SK-N-SH (cell line): ENCODE data around the gene CA10. TPM values are rescaled to one million over a fixed set of nuclear protein-coding genes. Genes with fewer than 3 reads are reported as not detected.

Experiments
- CTCF ChIA-PET: fragments of 300-600, 350-600 bp; formaldehyde crosslinking; extraction: SDS; loops from one replicate; lab custom pipeline; 2021; lab: Yijun Ruan, JAX
- POLR2A ChIA-PET: fragments of 350-600 bp; sonication (Branson Sonifier 250); formaldehyde crosslinking; extraction: SDS; loops from one replicate; lab custom pipeline; 2020; ENCODE audit warnings: antibody characterized with exemption, inconsistent platforms; lab: Yijun Ruan, JAX
- DNase-seq: peaks from one replicate; pipeline ENCODE4 v3.0.0; 2012
- H2AFZ ChIP-seq: fragments of 200-600 bp; sonication (generic); 2 replicates; pipeline ENCODE4 v1.8.1; 2016; ENCODE audit warnings: antibody characterized with exemption, mild to moderate bottlenecking, low read depth
- H3F3A ChIP-seq: fragments of 200-600 bp; sonication (generic); replicated peaks from 2 replicates; pipeline ENCODE3; 2016; ENCODE audit warnings: antibody characterized with exemption, mild to moderate bottlenecking; ENCODE audit not compliant: insufficient read depth
- H3K27ac ChIP-seq, 2 experiments: fragments of 200-500 bp in 1 of 2; fragments of 200-600 bp in 1 of 2; sonication (Bioruptor generic) in 1 of 2; sonication (generic), shearing (Covaris generic) in 1 of 2; 2 replicates each; pipeline versions ENCODE4 v1.5.1 to v1.6.1; 2014 to 2016; ENCODE audit warnings: low read depth in 2 of 2, inconsistent platforms in 1 of 2, low read length in 1 of 2, mild to moderate bottlenecking in 1 of 2, mixed read lengths in 1 of 2
- H3K27me3 ChIP-seq: fragments of 200-600 bp; sonication (generic), shearing (Covaris generic); 2 replicates; pipeline ENCODE4 v1.6.1; 2016; ENCODE audit warnings: mixed run types; ENCODE audit not compliant: insufficient read depth
- H3K36me3 ChIP-seq, 2 experiments: fragments of 200-500 bp in 1 of 2; fragments of 200-600 bp in 1 of 2; sonication (Bioruptor generic) in 1 of 2; sonication (generic) in 1 of 2; replicated peaks in 1 of 2; 2 replicates each; pipeline versions ENCODE3 to v1.5.1; 2014 to 2016; ENCODE audit warnings: low read length in 1 of 2, mild to moderate bottlenecking in 1 of 2; ENCODE audit not compliant: insufficient read depth in 2 of 2, control insufficient read depth in 1 of 2
- H3K4me1 ChIP-seq, 2 experiments: fragments of 200-500 bp in 1 of 2; fragments of 200-600 bp in 1 of 2; sonication (Bioruptor generic) in 1 of 2; sonication (generic), shearing (Covaris generic) in 1 of 2; 2 replicates each; pipeline versions ENCODE4 v1.5.1 to v1.6.1; 2014 to 2016; ENCODE audit warnings: low read depth in 1 of 2, low read length in 1 of 2, mixed run types in 1 of 2; ENCODE audit not compliant: insufficient read depth in 2 of 2, control insufficient read depth in 1 of 2
- H3K4me2 ChIP-seq: fragments of 200-600 bp; sonication (generic), shearing (Covaris generic); 2 replicates; pipeline ENCODE4 v1.6.1; 2017; ENCODE audit warnings: mixed run types
- H3K4me3 ChIP-seq, 2 experiments: fragments of 200-500 bp in 1 of 2; fragments of 200-600 bp in 1 of 2; sonication (Bioruptor generic) in 1 of 2; sonication (generic), shearing (Covaris generic) in 1 of 2; 2 replicates each; pipeline versions ENCODE4 v1.5.1 to v1.8.1; 2014 to 2016; ENCODE audit warnings: low read depth in 2 of 2, inconsistent platforms in 1 of 2, low read length in 1 of 2, mild to moderate bottlenecking in 1 of 2, mixed read lengths in 1 of 2, moderate library complexity in 1 of 2
- H3K79me2 ChIP-seq: fragments of 200-600 bp; sonication (generic); 2 replicates; pipeline ENCODE4 v1.8.1; 2017; ENCODE audit warnings: mild to moderate bottlenecking; ENCODE audit not compliant: insufficient read depth
- H3K9ac ChIP-seq: fragments of 200-600 bp; sonication (generic); 2 replicates; pipeline ENCODE4 v1.6.1; 2017; ENCODE audit warnings: mixed run types
- H3K9me2 ChIP-seq: fragments of 200-600 bp; sonication (generic); 2 replicates; pipeline ENCODE4 v1.6.1; 2017; ENCODE audit warnings: mixed run types
- H3K9me3 ChIP-seq: fragments of 200-600 bp; sonication (generic); 2 replicates; pipeline ENCODE4 v1.6.1; 2017; ENCODE audit warnings: mixed run types, mild to moderate bottlenecking, moderate library complexity
- H4K20me1 ChIP-seq: fragments of 200-600 bp; sonication (generic); 2 replicates; pipeline ENCODE4 v1.6.1; 2017; ENCODE audit warnings: mild to moderate bottlenecking, mixed run types; ENCODE audit not compliant: insufficient read depth
- CTCF ChIP-seq: fragments of 200-600 bp; sonication (generic); IDR thresholded peaks from 2 replicates; pipeline ENCODE4 v1.6.1; 2017; ENCODE audit warnings: antibody characterized with exemption, mild to moderate bottlenecking, moderate library complexity
- EZH2phosphoT487 ChIP-seq: fragments of 200-600 bp; sonication (generic); IDR thresholded peaks from 2 replicates; pipeline ENCODE4 v1.6.1; 2017; ENCODE audit warnings: low read depth, mixed run types, mild to moderate bottlenecking, antibody characterized with exemption, moderate library complexity, borderline replicate concordance
- FOSL2 ChIP-seq: IDR thresholded peaks from 2 replicates; pipeline ENCODE4 v1.4.0; 2012; ENCODE audit warnings: low read depth, mild to moderate bottlenecking, moderate library complexity, borderline replicate concordance
- FOXJ3 ChIP-seq: sonication (generic); formaldehyde crosslinking; IDR thresholded peaks from 2 replicates; pipeline ENCODE4 v1.5.1; 2020; ENCODE audit warnings: mild to moderate bottlenecking, missing genetic modification reagents
- FOXM1 ChIP-seq: IDR thresholded peaks from 2 replicates; pipeline ENCODE4 v1.4.0; 2012; ENCODE audit warnings: low read depth, mild to moderate bottlenecking
- GATA2 ChIP-seq: sonication (generic); formaldehyde crosslinking; IDR thresholded peaks from 2 replicates; pipeline ENCODE4 v1.5.0; 2020; ENCODE audit warnings: mild to moderate bottlenecking, missing genetic modification reagents
- IRF3 ChIP-seq: fragments of 150-350 bp; IDR thresholded peaks from 2 replicates; pipeline ENCODE4 v1.6.1; 2016; ENCODE audit warnings: mild to moderate bottlenecking, low read depth, low read length
- JUND ChIP-seq: IDR thresholded peaks from 2 replicates; pipeline ENCODE4 v1.4.0; 2012
- MAX ChIP-seq: IDR thresholded peaks from 2 replicates; pipeline ENCODE4 v1.4.0; 2012; ENCODE audit warnings: low read depth
- NFIC ChIP-seq: IDR thresholded peaks from 2 replicates; pipeline ENCODE4 v1.4.0; 2012; ENCODE audit warnings: borderline replicate concordance
- NRF1 ChIP-seq: IDR thresholded peaks from 2 replicates; pipeline ENCODE4 v1.6.1; 2012; ENCODE audit warnings: low read depth, mild to moderate bottlenecking, low read length
- POLR2AphosphoS5 ChIP-seq: IDR thresholded peaks from 2 replicates; pipeline ENCODE4 v1.6.1; 2012; ENCODE audit warnings: low read depth, low read length
- REST ChIP-seq: IDR thresholded peaks from 2 replicates; pipeline ENCODE4 v1.6.1; 2012; ENCODE audit warnings: mild to moderate bottlenecking, low read depth, low read length, moderate library complexity
- RXRA ChIP-seq: IDR thresholded peaks from 2 replicates; pipeline ENCODE4 v1.4.0; 2012; ENCODE audit warnings: low read depth, mild to moderate bottlenecking, borderline replicate concordance
- SIN3A ChIP-seq: IDR thresholded peaks from 2 replicates; pipeline ENCODE4 v1.6.1; 2012; ENCODE audit warnings: low read depth, mild to moderate bottlenecking, low read length, moderate library complexity, borderline replicate concordance
- TEAD4 ChIP-seq: IDR thresholded peaks from 2 replicates; pipeline ENCODE4 v1.4.0; 2012; ENCODE audit warnings: mild to moderate bottlenecking, borderline replicate concordance; ENCODE audit not compliant: insufficient read depth
- USF1 ChIP-seq: IDR thresholded peaks from 2 replicates; pipeline ENCODE4 v1.4.0; 2012; ENCODE audit warnings: low read depth, borderline replicate concordance
- USF2 ChIP-seq: fragments of 150-350 bp; IDR thresholded peaks from 2 replicates; pipeline ENCODE4 v1.6.1; 2017; ENCODE audit warnings: antibody characterized with exemption, low read length, low read depth, borderline replicate concordance
- YY1 ChIP-seq: IDR thresholded peaks from 2 replicates; pipeline ENCODE4 v1.4.0; 2012; ENCODE audit warnings: low read depth, mild to moderate bottlenecking
- ZBTB33 ChIP-seq: IDR thresholded peaks from 2 replicates; pipeline ENCODE4 v1.4.0; 2012; ENCODE audit warnings: low read depth, borderline replicate concordance
- WGBS: methylation state at CpG from one replicate; pipeline ENCODE4 v1.1.6; 2017; ENCODE audit warnings: low lambda C conversion rate; 5-methylcytosine and 5-hydroxymethylcytosine counted together
- polyA plus RNA-seq, 3 experiments: library from polyadenylated mRNA; depleted of rRNA; stranded (reverse); fragments of >200 nt; gene quantifications; 2 replicates each; pipeline ENCODE4 v1.2.3, GENCODE V29; 2012

Gene CA10
- polyA plus RNA-seq, 1 of the 3 experiments (the other 2 are of a cell fraction): not detected

GRCh38 chr17:51611585-51611984, 546.9 kb downstream of the CA10 start:
- Histone ChIP-seq H3F3A (no peaks in the 10 kb centered on the region), H4K20me1 (no peaks in the 10 kb centered on the region), H3K9me2 (no peaks in the 10 kb centered on the region), H3K79me2 (no peaks in the 10 kb centered on the region), H3K4me1 (peaks cover 0 to 16% of the 10 kb centered on the region in 2 experiments; a peak in 2 of 4 replicates), H3K36me3 (no peaks in the 10 kb centered on the region)
- CTCF ChIA-PET: no interaction called here
- TF ChIP-seq FOXJ3 (CRISPR knock-in tag) (no peak), MAX (no peak), ZBTB33 (no peak), JUND (no peak), TEAD4 (no peak), YY1 (no peak), GATA2 (CRISPR knock-in tag) (no peak), FOXM1 (no peak), CTCF (no peak), NFIC (no peak), REST (no peak), USF1 (no peak), POLR2AphosphoS5 (no peak), SIN3A (no peak), IRF3 (no peak), NRF1 (no peak), USF2 (no peak), EZH2phosphoT487 (no peak), FOSL2 (no peak), RXRA (no peak)
- TF ChIP-seq, all 33 proteins: peak for 0
- H3K9me3 ChIP-seq: no peaks in the 10 kb centered on the region
- no peak overlapping the region for H3K4me3 ChIP-seq
- POLR2A ChIA-PET: no interaction called here
- peak; percentile 40 for DNase-seq
- H2AFZ ChIP-seq: no peak overlapping the region
- WGBS: 38% methylated on average over 6 of the region's 6 CpGs
- H3K4me2 ChIP-seq: no peak overlapping the region
- H3K9ac ChIP-seq: no peak overlapping the region
- no peaks in the 10 kb centered on the region for H3K27me3 ChIP-seq
- H3K27ac ChIP-seq: 0 out of 4 replicates have a peak overlapping the region, but pooled peaks of 1 of the 2 experiments have one; percentile 29
